Measurements from ENCODE around the gene KCNMA1. TPM values are rescaled to one million over a fixed set of nuclear protein-coding genes. Genes with fewer than 3 reads are reported as not detected.

The KCNMA1 gene
- total and polyA plus RNA-seq, 3 donors from 2014 or later: 13.6 to 36.1 (median 24.7) TPM

DNA sequence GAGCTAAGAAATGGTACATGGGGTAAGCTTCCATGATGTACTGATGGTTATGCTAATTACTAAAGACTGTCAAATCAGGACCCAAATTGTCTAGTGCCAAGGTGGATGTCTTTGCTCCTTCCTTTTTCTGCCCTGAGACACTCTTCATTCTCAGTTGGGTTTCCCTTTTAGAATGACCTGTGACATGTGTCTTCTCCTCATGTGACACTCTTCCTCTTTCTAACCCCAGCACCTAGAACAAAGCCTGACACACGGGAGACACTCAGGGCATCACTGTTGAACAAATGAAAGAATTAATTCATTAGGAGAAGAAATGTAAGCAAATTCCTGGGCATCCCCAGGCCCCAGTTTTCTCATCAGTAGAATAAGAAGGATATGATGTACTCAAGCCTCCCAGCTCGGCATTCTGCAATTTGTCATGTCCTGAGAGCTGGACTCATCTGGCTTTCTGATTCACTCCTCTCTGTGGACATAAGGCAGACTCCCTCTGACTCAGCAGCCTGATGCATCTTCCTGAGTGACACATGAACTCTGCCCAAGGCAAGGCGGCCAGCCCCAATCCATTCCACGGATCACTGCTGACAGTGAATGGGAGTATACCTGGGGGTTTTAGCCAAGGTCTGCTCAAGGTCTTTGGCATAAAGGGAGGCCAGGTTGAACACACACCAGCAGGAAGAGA is 473.8 kb downstream of the KCNMA1 start:
- H3K27ac ChIP-seq: no peak overlapping the region

DNA sequence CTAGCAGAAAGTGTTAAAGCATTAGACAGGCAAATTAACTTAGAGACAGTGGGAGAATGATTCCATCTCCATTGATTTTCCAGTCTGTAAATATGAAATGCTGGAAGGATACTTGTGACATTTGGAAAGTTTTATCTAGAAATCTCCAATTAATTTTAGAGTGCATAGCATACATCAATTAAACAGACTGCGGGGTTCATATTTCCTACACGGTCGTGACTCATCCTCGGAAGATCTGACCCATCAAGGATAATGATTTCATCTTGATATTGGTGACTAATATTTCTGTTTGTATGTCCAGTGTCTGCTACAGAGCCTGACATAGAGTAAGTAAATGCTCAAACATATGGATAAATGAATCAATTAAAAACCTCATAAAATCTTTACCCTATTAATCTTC is 474.9 kb downstream of the KCNMA1 start:
- DNase-seq: no peak
- no peaks in the 10 kb centered on the region for H3K4me1 ChIP-seq
- no peaks in the 10 kb centered on the region for H3K27me3 ChIP-seq
- WGBS, 2 donors: 90 to 98% methylated on average over 4 of the region's 4 CpGs
- intact Hi-C loops (cut with DNase I; ENCODE audit: low total_unique reads): no loop called here
- H3K4me3 ChIP-seq: no peak overlapping the region
- H3K36me3 ChIP-seq (ENCODE audit: low read depth, missing control alignments): no peaks in the 10 kb centered on the region
- no peak for TF ChIP-seq POLR2A (IDR thresholded peaks at IDR 0.05)
- TF ChIP-seq, protein P1, sequence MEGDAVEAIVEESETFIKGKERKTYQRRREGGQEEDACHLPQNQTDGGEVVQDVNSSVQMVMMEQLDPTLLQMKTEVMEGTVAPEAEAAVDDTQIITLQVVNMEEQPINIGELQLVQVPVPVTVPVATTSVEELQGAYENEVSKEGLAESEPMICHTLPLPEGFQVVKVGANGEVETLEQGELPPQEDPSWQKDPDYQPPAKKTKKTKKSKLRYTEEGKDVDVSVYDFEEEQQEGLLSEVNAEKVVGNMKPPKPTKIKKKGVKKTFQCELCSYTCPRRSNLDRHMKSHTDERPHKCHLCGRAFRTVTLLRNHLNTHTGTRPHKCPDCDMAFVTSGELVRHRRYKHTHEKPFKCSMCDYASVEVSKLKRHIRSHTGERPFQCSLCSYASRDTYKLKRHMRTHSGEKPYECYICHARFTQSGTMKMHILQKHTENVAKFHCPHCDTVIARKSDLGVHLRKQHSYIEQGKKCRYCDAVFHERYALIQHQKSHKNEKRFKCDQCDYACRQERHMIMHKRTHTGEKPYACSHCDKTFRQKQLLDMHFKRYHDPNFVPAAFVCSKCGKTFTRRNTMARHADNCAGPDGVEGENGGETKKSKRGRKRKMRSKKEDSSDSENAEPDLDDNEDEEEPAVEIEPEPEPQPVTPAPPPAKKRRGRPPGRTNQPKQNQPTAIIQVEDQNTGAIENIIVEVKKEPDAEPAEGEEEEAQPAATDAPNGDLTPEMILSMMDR (IDR thresholded peaks at IDR 0.05): no peak
- H3K9me3 ChIP-seq: no peaks in the 10 kb centered on the region
- H3K27ac ChIP-seq: no peak overlapping the region

More for the DNA sequence above, 473.8 kb downstream of the KCNMA1 start:
- Histone ChIP-seq H3K9me3 (no peaks in the 10 kb centered on the region), H3K4me3 (no peak overlapping the region), H3K36me3 (ENCODE audit: low read depth, missing control alignments) (no peaks in the 10 kb centered on the region), H3K27me3 (no peaks in the 10 kb centered on the region), H3K4me1 (no peaks in the 10 kb centered on the region)
- intact Hi-C loops (cut with DNase I; ENCODE audit: low total_unique reads): no loop called here
- no peak for DNase-seq
- TF ChIP-seq, protein P1 (IDR thresholded peaks at IDR 0.05): no peak
- no peak for TF ChIP-seq POLR2A (IDR thresholded peaks at IDR 0.05)
- WGBS, 2 donors: 61 to 68% methylated on average over 4 of the region's 4 CpGs

DNA sequence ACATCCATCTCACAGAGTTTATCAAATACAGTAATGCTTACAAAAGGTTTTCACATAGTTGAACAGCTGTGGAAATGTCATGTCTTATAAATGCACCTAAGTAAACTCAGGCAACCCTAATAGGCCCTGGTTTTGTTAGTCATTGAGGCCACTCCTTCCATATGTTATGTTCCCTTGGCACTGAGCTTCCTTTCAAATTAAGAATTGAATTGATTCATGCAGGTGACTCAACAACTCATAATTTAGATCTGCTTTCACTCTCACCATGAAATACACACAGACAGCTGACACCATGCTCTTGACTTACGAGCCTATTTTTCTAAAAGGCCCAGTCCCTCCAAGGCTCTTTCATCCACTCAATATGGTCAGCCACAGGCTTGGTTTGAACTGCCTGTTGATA is 476.9 kb downstream of the KCNMA1 start:
- H3K27me3 ChIP-seq: no peaks in the 10 kb centered on the region
- no peak for TF ChIP-seq POLR2A (IDR thresholded peaks at IDR 0.05)
- TF ChIP-seq, protein P1 (IDR thresholded peaks at IDR 0.05): no peak

DNA sequence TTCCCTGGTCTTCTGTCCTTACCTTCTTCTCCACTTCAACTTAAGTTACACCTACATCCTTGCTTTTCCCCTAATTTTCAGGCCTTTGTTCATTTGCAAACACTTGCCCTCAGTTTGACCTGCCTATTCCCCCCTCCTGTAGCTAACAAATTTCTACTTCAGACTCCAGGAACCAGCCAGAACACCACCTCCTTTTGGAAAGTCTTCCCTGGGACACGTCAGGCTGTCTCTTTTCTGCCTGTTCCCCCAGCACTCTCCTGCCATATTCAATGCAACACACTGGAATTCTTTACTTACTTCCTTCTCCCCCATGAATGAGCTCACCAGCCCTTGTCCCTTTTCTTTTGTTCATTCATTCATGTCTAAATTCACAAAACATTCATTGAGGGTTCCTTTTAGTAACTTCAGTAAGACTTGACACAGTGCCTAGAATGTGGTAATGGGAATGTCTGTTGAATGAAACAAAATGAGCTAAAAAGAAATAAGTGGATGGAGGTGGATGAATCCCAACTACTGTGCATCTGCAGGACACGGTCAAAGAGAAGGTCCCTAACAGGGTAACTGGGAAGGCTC is 478.0 kb downstream of the KCNMA1 start:
- TF ChIP-seq, protein P1 (IDR thresholded peaks at IDR 0.05): no peak
- TF ChIP-seq POLR2A (IDR thresholded peaks at IDR 0.05): no peak
- intact Hi-C loops (cut with DNase I; ENCODE audit: low total_unique reads): no loop called here
- no peaks in the 10 kb centered on the region for H3K27me3 ChIP-seq
- H3K4me3 ChIP-seq: no peak overlapping the region
- 88 to 94% methylated on average over 2 of the region's 2 CpGs for WGBS, 2 donors
- DNase-seq: no peak
- no peaks in the 10 kb centered on the region for H3K36me3 ChIP-seq (ENCODE audit: low read depth, missing control alignments)
- no peak overlapping the region for H3K27ac ChIP-seq
- no peaks in the 10 kb centered on the region for H3K4me1 ChIP-seq
- H3K9me3 ChIP-seq: no peaks in the 10 kb centered on the region

More for the DNA sequence above, 476.9 kb downstream of the KCNMA1 start:
- no peak overlapping the region for H3K27ac ChIP-seq
- no peaks in the 10 kb centered on the region for H3K4me1 ChIP-seq
- H3K4me3 ChIP-seq: no peak overlapping the region
- intact Hi-C loops (cut with DNase I; ENCODE audit: low total_unique reads): no loop called here
- WGBS, 2 donors: 82 to 100% methylated on average over 1 of the region's 1 CpG
- H3K36me3 ChIP-seq (ENCODE audit: low read depth, missing control alignments): no peaks in the 10 kb centered on the region
- no peaks in the 10 kb centered on the region for H3K9me3 ChIP-seq
- no peak for DNase-seq

DNA sequence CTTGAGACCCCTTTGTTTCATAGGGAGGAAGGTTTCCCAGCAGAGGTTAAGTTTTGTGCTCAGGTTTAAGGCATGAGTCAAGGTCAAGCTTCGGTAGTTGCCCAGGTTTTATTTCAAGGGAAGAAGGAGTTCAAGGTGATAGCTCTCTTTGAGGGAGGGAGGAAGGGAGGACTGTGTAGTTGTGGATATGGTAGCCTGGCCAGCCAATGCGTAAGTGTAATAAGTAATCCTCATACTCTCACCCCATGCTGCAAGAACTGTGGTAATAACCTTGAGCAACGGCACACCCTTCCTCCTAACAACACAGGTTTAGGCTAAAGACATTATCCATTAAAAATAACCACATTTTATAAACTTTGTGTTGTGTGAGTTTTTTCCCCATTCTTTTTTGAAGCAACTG is 478.9 kb downstream of the KCNMA1 start:
- Histone ChIP-seq H3K4me1 (no peaks in the 10 kb centered on the region), H3K4me3 (no peak overlapping the region), H3K9me3 (no peaks in the 10 kb centered on the region), H3K27me3 (no peaks in the 10 kb centered on the region), H3K27ac (no peak overlapping the region), H3K36me3 (ENCODE audit: low read depth, missing control alignments) (no peaks in the 10 kb centered on the region)
- DNase-seq: no peak
- 57 to 75% methylated on average over 3 of the region's 3 CpGs for WGBS, 2 donors
- intact Hi-C loops (cut with DNase I; ENCODE audit: low total_unique reads): no loop called here
- TF ChIP-seq, protein P1 (IDR thresholded peaks at IDR 0.05): no peak
- TF ChIP-seq POLR2A (IDR thresholded peaks at IDR 0.05): no peak
